Measurements from ENCODE around the gene FKRP.
"Not testable (repeated sequence)": the region's sequence is repeated elsewhere in the genome, so short reads cannot be mapped to it uniquely, and the experiment has no call there.

Gene FKRP

DNA sequence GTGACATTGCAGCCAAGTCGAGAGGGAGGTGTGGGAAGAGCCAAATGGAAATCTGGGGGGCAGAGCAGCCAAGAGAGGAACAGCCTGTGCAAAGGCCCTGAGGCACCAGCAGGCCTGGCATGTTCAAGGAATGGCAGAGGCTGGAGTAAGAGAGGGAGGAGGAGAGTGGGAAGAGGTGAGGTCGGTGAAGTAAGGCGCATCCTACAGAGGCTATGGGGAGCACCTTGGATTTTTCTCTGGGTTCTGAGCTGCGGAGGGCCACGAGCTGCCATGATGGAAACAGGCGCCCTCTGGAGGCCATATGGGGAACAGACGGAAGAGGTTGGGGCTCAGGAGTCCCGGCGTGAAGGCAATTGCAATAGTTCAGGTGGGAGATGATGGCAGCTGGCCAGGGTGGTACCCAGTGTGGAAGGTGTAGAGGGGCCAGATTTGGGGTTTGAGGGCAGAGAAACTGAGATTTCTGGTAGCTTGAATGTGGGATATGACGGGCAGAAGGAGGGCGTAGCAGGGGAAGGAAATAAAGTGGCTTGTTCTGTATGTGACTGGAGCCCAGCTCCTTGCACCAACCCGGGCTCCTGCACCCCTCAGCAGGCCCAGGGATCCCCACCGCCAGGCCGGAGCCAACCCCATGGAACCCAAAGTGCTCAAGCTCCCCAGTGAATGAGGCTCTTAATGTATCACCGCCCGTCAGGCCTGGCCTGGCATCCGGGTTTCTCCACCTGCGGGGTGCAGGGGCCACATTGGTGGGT lies 20.9 kb downstream of the FKRP start:
- no peak overlapping the region for H3K27ac ChIP-seq
- no peak for TF ChIP-seq ZFX (IDR thresholded peaks at IDR 0.05)
- TF ChIP-seq, protein P1, sequence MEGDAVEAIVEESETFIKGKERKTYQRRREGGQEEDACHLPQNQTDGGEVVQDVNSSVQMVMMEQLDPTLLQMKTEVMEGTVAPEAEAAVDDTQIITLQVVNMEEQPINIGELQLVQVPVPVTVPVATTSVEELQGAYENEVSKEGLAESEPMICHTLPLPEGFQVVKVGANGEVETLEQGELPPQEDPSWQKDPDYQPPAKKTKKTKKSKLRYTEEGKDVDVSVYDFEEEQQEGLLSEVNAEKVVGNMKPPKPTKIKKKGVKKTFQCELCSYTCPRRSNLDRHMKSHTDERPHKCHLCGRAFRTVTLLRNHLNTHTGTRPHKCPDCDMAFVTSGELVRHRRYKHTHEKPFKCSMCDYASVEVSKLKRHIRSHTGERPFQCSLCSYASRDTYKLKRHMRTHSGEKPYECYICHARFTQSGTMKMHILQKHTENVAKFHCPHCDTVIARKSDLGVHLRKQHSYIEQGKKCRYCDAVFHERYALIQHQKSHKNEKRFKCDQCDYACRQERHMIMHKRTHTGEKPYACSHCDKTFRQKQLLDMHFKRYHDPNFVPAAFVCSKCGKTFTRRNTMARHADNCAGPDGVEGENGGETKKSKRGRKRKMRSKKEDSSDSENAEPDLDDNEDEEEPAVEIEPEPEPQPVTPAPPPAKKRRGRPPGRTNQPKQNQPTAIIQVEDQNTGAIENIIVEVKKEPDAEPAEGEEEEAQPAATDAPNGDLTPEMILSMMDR (conservative IDR thresholded peaks at IDR 0.05), result peak; percentile 66

DNA sequence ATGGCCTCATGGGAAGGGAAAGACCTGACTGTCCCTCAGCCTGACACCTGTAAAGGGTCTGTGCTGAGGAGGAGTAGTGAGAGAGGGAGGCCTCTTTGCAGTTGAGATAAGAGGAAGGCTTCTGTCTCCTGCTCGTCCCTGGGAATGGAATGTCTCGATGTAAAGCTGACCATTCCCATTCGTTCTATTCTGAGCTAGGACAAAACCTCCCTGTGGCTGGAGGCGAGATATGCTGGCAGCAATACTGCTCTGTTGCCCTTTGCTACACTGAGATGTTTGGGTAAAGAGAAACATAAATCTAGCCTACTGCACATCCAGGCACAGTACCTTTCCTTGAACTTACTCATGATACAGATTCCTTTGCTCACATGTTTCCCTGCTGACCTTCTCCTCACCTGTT lies 22.9 kb downstream of the FKRP start:
- H3K27ac ChIP-seq, result not testable (repeated sequence)

DNA sequence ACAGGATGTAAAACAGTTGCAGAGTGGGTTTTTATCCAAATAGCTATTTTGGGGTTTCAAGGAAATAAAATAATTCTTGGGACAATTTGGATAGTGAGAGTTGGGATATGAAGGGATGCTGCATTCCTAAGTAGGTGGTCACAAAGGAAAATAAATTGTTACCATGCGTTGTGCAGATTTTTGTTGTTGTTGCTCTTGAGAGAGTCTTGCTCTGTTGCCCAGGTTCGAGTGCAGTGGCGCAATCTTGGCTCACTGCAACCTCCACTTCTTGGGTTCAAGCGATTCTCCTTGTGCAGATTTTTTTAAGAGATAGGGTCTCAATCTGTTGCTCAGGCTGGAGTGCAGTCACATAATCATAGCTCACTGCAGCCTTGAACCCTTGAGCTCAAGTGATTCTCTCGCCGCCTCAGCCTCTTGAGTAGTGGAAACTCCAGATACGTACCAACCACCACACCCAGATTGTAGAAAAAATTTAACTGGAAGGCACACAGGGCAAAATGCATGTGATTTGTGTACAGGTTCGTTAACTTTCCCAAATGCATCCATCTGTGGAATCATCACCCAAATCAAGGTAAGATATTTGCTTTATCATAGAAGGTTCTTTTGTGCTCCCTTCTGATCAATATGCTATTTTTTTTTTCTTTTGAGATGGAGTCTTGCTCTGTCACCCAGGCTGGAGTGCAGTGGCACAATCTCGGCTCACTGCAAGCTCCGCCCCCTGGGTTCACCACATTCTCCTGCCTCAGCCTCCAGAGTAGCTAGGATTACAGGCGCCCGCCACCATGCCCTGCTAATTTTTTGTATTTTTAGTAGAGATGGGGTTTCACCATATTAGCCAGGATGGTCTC lies 26.5 kb downstream of the FKRP start:
- no peak overlapping the region for H3K27ac ChIP-seq

DNA sequence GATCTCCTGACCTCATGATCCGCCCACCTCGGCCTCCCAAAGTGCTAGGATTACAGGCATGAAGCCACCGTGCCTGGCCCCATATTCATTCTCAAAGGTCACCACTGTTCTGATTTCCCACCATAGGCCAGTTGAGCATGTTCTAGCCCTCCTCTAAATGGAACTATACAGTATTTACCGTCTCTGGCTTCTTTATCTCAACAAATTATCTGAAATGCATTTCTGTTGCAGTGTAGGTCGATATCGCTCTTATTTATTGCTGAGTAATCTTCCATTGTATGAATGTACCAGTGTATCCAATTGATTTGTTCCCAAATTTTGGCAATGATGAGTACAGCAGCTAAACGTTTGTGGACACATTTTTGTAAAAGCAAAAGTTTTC lies 27.2 kb downstream of the FKRP start:
- TF ChIP-seq, protein P1 (conservative IDR thresholded peaks at IDR 0.05), result no peak
- TF ChIP-seq ZFX (IDR thresholded peaks at IDR 0.05), result no peak
- no peak overlapping the region for H3K27ac ChIP-seq

More for the DNA sequence above, 26.5 kb downstream of the FKRP start:
- TF ChIP-seq ZFX (IDR thresholded peaks at IDR 0.05), result no peak
- TF ChIP-seq, protein P1 (conservative IDR thresholded peaks at IDR 0.05), result no peak

DNA sequence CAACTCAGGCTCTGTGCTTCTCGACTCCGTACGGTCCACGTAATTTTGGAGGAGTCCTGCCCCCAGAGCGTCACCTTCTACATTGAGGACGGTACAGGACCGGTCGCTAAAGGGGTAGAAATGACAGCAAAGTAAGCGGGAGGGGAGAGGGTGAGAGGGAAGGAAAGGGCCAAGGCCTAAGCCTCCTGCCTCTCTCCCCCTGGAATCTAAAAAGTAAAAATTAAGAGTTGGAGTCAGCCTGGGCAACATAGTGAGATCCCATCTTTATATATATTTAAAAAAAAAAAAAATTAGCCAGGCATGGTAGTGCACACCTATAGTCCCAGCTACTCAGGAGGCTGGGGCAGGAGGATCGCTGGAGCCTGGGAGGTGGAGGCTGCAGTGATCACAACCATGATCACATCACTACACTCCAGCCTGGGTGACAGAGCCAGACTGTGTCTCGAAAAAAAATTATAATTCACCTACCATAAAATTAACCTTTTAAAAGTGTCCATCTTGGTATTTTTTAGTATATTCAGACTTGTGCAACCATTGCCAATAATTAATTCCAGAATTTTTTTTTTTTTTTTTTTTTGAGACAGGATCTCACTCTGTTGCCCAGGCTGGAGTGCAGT lies 29.9 kb downstream of the FKRP start:
- no peak overlapping the region for H3K27ac ChIP-seq
- no peak for TF ChIP-seq ZFX (IDR thresholded peaks at IDR 0.05)
- TF ChIP-seq, protein P1 (conservative IDR thresholded peaks at IDR 0.05), result no peak

DNA sequence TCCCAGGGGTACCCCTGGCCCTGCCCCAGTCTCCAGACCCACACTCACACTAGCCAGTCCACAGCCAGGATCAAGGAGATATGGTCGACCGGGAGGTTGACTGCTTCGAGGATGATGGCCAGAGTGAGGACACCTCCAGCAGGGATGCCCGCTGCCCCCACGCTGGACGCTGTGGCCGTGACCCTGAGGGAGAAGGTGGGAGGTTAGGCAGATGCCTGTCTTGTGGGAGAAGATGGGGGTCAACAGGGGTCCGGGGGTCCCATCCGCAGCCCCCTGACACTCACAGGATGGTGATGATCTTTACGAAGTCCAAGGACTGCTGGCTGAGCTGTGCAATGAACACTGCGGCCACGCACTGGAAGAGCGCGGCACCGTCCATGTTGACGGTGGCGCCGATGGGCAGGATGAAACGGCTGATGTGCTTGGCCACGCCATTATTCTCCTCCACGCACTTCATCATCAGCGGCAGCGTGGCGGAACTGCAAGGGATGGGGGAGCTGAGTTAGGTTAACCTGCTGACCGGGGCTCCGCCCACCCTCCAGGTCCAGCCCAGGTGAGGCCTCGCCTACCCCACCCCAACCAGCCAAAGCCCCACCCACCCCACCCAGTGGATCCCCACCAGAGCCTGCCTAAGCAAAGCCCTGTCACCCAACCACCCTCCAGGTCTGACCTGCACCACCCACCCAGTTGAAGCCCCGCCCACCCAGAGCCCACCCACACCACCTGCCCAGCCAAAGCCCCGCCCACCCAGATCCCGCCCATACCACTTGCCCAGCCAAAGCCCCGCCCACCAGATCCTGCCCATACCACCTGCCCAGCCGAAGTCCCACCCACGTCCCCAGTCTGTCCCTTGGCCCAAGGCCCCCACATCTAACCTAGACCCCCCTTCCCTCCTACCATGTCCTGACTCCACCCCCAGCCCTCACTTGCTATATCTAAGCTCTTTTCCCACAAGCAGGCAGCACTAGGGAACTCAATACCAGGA lies 31.4 kb downstream of the FKRP start:
- TF ChIP-seq, protein P1 (conservative IDR thresholded peaks at IDR 0.05), result no peak
- TF ChIP-seq ZFX (IDR thresholded peaks at IDR 0.05), result no peak
- no peak overlapping the region for H3K27ac ChIP-seq

DNA sequence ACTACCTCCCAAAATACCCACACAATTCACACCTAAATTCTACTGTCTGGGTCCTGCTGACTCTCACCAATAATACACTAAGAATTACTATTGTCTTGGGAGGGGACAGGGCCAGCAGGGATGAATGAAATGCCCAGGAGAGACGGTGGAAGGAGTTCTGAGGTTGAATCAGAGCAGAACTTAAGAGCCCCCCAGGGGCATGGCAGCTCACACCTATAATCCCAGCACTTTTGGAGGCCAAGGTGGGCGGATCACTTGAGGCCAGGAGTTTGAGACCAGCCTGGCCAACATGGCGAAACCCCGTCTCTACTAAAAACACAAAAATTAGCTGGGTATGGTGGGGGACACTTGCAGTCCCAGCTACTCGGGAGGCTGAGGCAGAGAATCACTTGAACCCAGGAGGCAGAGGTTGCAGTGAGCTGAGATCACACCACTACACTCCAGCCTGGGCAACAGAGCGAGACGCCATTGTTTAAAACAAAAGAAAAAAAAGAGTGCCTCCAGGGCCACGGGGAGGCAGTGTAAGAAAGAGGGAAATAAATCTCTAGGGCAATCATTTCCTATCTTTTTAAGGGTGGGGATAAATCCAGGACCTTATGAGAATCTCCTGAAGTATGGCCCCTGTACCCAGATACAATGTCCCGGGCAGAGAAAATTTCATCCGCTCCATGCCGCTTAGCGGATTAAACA lies 32.2 kb downstream of the FKRP start:
- not testable (repeated sequence) for H3K27ac ChIP-seq
